Medulla oblongata (tissue), 1 donor: ENCODE measurements around the gene LRRC56.

ENCODE experiments used
- DNase-seq: peaks from one replicate; pipeline ENCODE4 v3.0.0-alpha.2; 2015; ENCODE audit errors: extremely low spot score

LRRC56 gene

GRCh38 chr11:598005-598680 is 60.8 kb downstream of the LRRC56 start:
- DNase-seq: no peak

DNA sequence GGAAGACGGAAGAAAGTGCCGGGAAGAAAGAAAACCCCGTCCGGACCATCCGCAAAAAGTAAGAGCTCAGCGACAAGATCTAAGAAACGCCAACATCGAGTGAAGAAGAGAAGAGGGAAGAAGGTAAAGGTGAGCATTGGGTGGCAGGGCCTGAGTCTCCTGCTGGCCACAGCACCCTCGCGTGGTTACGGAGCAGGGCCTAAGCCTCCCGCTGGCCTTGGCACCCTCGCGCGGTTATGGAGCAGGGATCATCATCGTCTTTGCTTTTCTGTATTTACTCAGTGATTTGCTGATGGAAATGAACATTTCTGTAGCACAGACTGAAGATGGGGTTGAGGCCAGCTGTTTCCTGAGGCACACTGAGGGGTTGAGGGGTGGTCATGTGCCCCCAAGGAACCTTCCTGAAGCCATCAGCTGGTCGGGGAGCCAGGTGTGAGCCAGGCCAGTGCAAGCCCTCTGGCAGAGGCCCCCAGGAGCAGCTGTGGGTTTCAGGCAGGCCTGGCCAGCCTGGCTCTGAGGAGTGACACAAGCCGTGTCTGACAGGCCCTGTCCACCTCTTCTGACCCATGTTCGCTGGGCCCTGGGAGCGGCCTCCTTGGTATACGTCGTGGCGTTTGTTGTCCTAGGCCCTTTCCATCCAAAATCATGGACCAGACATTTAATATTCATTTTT is 64.4 kb downstream of the LRRC56 start:
- DNase-seq: no peak

GRCh38 chr11:603154-603553 is 65.8 kb downstream of the LRRC56 start:
- no peak for DNase-seq
